Glutamatergic neuron (in vitro differentiated cells): ENCODE data around the gene TSSC4. TPM values are rescaled to one million over a fixed set of nuclear protein-coding genes. Genes with fewer than 3 reads are reported as not detected.

ENCODE experiments used
- DNase-seq: peaks from one replicate; pipeline ENCODE4 v3.0.0; 2022
- H3K27ac Mint-ChIP-seq: one replicate; pipeline ENCODE4 v1.8.0; 2020; ENCODE audit warnings: mild to moderate bottlenecking, mixed read lengths, inconsistent platforms; ENCODE audit not compliant: unreplicated experiment
- H3K27me3 Mint-ChIP-seq: one replicate; pipeline ENCODE4 v1.8.0; 2020; ENCODE audit warnings: mild to moderate bottlenecking, moderate library complexity, mixed read lengths, inconsistent platforms; ENCODE audit not compliant: unreplicated experiment
- H3K36me3 Mint-ChIP-seq: one replicate; pipeline ENCODE4 v1.8.0; 2020; ENCODE audit warnings: mild to moderate bottlenecking, mixed read lengths, inconsistent platforms; ENCODE audit not compliant: unreplicated experiment
- H3K4me1 Mint-ChIP-seq: one replicate; pipeline ENCODE4 v1.8.0; 2020; ENCODE audit warnings: mild to moderate bottlenecking, low read depth, mixed read lengths, inconsistent platforms; ENCODE audit not compliant: unreplicated experiment
- H3K4me3 Mint-ChIP-seq: one replicate; pipeline ENCODE4 v1.8.0; 2020; ENCODE audit warnings: mild to moderate bottlenecking, mixed read lengths, inconsistent platforms; ENCODE audit not compliant: unreplicated experiment
- H3K9me3 Mint-ChIP-seq: one replicate; pipeline ENCODE4 v1.8.0; 2020; ENCODE audit warnings: mild to moderate bottlenecking, moderate library complexity, mixed read lengths, inconsistent platforms; ENCODE audit not compliant: unreplicated experiment
- CTCF ChIP-seq: fragments of 200-600 bp; sonication (generic); IDR thresholded peaks from one replicate; pipeline ENCODE4 v1.5.0; 2021; ENCODE audit not compliant: partially characterized antibody, unreplicated experiment
- total RNA-seq: library from RNA; stranded (reverse); fragmentation: NEBNext Ultra II Directional; extraction: Animal tissue kit (Norgen Biotek cat#: 25700); gene quantifications from one replicate; pipeline ENCODE4 v1.2.1, GENCODE V29; 2021; ENCODE audit not compliant: unreplicated experiment

The TSSC4 gene
- total RNA-seq, 1 donor from 2014 or later: 49.7 TPM

- H3K4me3 Mint-ChIP-seq: no peak overlapping the region
- peaks cover 7% of the 10 kb centered on the region for H3K9me3 Mint-ChIP-seq
- no peak for TF ChIP-seq CTCF
- H3K36me3 Mint-ChIP-seq: no peaks in the 10 kb centered on the region
- no peak overlapping the region for H3K27ac Mint-ChIP-seq
- DNase-seq: peak; percentile 11
- peaks cover 18% of the 10 kb centered on the region for H3K27me3 Mint-ChIP-seq
- H3K4me1 Mint-ChIP-seq: no peaks in the 10 kb centered on the region
Observed at GRCh38 chr11:2435288-2436012, 34.9 kb downstream of the TSSC4 start.

GRCh38 chr11:2436013-2436520, 35.5 kb downstream of the TSSC4 start:
- H3K27ac Mint-ChIP-seq: no peak overlapping the region
- no peak for TF ChIP-seq CTCF
- H3K4me1 Mint-ChIP-seq: no peaks in the 10 kb centered on the region
- no peak overlapping the region for H3K4me3 Mint-ChIP-seq
- peaks cover 7% of the 10 kb centered on the region for H3K9me3 Mint-ChIP-seq
- no peaks in the 10 kb centered on the region for H3K36me3 Mint-ChIP-seq
- peaks cover 20% of the 10 kb centered on the region for H3K27me3 Mint-ChIP-seq
- peak; percentile 9 for DNase-seq

DNA sequence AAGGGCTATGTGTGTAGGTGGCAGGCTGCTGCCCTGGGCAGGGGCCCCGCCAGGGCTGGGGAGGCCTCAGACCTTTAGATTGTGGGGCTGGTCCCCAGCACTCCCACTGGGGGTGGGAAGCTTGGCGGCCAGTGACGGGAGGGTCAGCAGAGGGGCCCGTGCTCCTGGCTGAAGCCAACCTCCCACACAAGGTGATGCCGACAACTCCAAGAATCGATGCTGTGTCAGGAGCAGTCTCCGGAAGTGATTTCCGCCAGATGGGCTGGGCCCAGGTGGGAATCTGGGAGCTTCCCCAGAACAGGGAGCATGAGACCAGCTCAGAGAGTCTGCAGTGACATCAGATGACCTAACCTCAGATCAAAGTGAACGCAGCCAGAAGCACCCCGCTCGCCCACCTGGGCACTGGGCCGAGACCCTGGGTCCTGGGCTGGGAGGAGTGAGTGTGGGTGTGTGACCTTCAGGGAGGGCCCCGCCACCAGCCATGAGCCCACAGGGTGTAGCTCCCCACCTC, 36.0 kb downstream of the TSSC4 start:
- no peak overlapping the region for H3K27ac Mint-ChIP-seq
- DNase-seq: peak; percentile 10
- no peaks in the 10 kb centered on the region for H3K4me1 Mint-ChIP-seq
- H3K4me3 Mint-ChIP-seq: no peak overlapping the region
- no peaks in the 10 kb centered on the region for H3K36me3 Mint-ChIP-seq
- H3K9me3 Mint-ChIP-seq: peaks cover 4% of the 10 kb centered on the region
- no peak for TF ChIP-seq CTCF
- peaks cover 20% of the 10 kb centered on the region for H3K27me3 Mint-ChIP-seq

DNA sequence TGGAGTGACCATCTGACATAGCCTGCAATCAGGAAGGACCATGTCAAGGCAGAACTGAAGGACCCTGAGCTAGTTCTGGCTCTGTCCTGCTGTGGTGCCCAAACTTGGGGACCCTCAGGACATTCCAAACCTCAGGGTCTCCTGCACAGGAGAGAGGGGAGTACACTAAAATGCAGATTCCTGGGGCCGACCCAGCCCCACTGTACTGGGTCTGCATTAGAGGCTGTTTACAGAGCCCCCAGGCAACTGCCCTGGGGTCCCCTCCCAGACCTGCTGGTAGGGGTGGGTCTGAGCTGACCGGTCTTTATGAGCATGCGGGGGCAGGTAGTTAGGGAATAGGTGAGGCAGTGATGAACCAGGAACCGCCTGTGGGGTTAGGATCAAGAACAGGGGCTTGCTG, 37.0 kb downstream of the TSSC4 start:
- no peak overlapping the region for H3K27ac Mint-ChIP-seq
- peaks cover 19% of the 10 kb centered on the region for H3K27me3 Mint-ChIP-seq
- H3K4me3 Mint-ChIP-seq: no peak overlapping the region
- H3K4me1 Mint-ChIP-seq: no peaks in the 10 kb centered on the region
- no peaks in the 10 kb centered on the region for H3K9me3 Mint-ChIP-seq
- no peak for TF ChIP-seq CTCF
- DNase-seq: peak; percentile 2
- H3K36me3 Mint-ChIP-seq: no peaks in the 10 kb centered on the region

DNA sequence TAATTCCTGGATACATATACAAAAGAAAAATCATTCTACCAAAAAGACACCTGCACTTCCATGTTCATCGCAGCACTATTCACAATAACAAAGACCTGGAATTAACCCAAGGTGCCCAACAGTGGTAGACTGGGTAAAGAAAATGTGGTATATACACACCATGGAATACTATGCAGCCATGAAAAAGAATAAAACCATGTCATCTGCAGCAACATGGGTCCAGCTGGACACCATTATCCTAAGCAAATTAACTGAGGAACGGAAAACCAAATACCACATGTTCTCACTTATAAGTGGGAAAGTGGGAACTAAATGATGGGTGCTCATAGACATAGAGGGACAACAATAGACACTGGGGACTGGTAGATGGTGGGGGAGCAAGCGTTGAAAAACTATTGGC, 39.3 kb downstream of the TSSC4 start:
- Mint-ChIP-seq H3K36me3 (peaks cover 7% of the 10 kb centered on the region), H3K9me3 (peaks cover 5% of the 10 kb centered on the region), H3K27ac (no peak overlapping the region), H3K4me3 (no peak overlapping the region), H3K27me3 (peaks cover 29% of the 10 kb centered on the region), H3K4me1 (no peaks in the 10 kb centered on the region)
- no peak for DNase-seq
- no peak for TF ChIP-seq CTCF
